HCT116 (cell line): ENCODE measurements around the gene OLFML1. TPM values are rescaled to one million over a fixed set of nuclear protein-coding genes. Genes with fewer than 3 reads are reported as not detected.

ENCODE experiments used
- ATAC-seq: fragments of 200-7000 bp; cut with Tn5 transposase; 2 replicates; pipeline ENCODE4 v1.9.1; 2020; ENCODE audit warnings: mild to moderate bottlenecking, moderate library complexity
- BruUV-seq: library from RNA; stranded (reverse); fragments of 400-500 nt; replicated peaks from 2 replicates; lab custom pipeline; 2021; lab: Mats Ljungman, UMichigan
- CTCF ChIA-PET: fragments of 300-600 bp; sonication (Branson Sonifier 250); formaldehyde crosslinking; loops from one replicate; lab custom pipeline; 2021; ENCODE audit warnings: antibody characterized with exemption; lab: Charles Lee
- POLR2A ChIA-PET: fragments of 300-600, 350-600 bp; sonication (Branson Sonifier 250); formaldehyde crosslinking; loops from one replicate; lab custom pipeline; 2021; ENCODE audit warnings: antibody characterized with exemption; lab: Charles Lee
- RAD21 ChIA-PET, 2 experiments: fragments of 300-600 bp; sonication (Branson Sonifier 250); formaldehyde crosslinking; loops; one replicate each; lab custom pipeline; 2023; ENCODE audit warnings: low total read pairs in 2 of 2; ENCODE audit not compliant: uncharacterized antibody in 2 of 2, unreplicated experiment in 2 of 2, low non-redundant PET in 1 of 2; lab: Charles Lee
- DNase-seq: peaks from one replicate; pipeline ENCODE4 v3.0.0-alpha.2; 2010; ENCODE audit warnings: low read depth, low spot score
- H2AFZ ChIP-seq: fragments of 200-600 bp; shearing (Covaris generic), sonication (generic); 2 replicates; pipeline ENCODE4 v1.6.1; 2017; ENCODE audit warnings: low read depth, mixed run types, mixed read lengths, antibody characterized with exemption, low read length; ENCODE audit not compliant: poor library complexity, severe bottlenecking
- H3K27ac ChIP-seq: 2 replicates; pipeline ENCODE4 v1.5.1; 2012; ENCODE audit warnings: low read depth, low read length
- H3K27me3 ChIP-seq: fragments of 200-600 bp; sonication (generic); 2 replicates; pipeline ENCODE4 v1.6.1; 2016; ENCODE audit warnings: mixed run types, low read length, mixed read lengths; ENCODE audit not compliant: insufficient read depth
- H3K36me3 ChIP-seq, 2 experiments: fragments of 200-500 bp in 1 of 2; fragments of 200-600 bp in 1 of 2; sonication (Bioruptor generic) in 1 of 2; sonication (generic) in 1 of 2; 2 replicates each; pipeline versions ENCODE4 v1.5.1 to v1.6.1; 2014 to 2016; ENCODE audit warnings: low read length in 2 of 2, inconsistent platforms in 1 of 2, mixed read lengths in 1 of 2, mixed run types in 1 of 2; ENCODE audit not compliant: insufficient read depth in 2 of 2, control insufficient read depth in 1 of 2
- H3K4me1 ChIP-seq, 2 experiments: fragments of 200-600 bp in 1 of 2; sonication (generic) in 1 of 2; 2 replicates each; pipeline versions ENCODE4 v1.5.1 to v1.6.1; 2012 to 2017; ENCODE audit warnings: low read length in 2 of 2, inconsistent platforms in 1 of 2, mild to moderate bottlenecking in 1 of 2, mixed read lengths in 1 of 2, mixed run types in 1 of 2, moderate library complexity in 1 of 2; ENCODE audit not compliant: insufficient read depth in 2 of 2, control insufficient read depth in 1 of 2
- H3K4me2 ChIP-seq: fragments of 200-600 bp; sonication (generic); 2 replicates; pipeline ENCODE4 v1.6.1; 2017; ENCODE audit warnings: mixed run types, low read length, mixed read lengths
- H3K4me3 ChIP-seq, 2 experiments: fragments of 200-600 bp in 1 of 2; sonication (generic) in 1 of 2; replicated peaks in 1 of 2; 2 replicates each; pipeline ENCODE4 v1.5.1; 2011 to 2016; ENCODE audit warnings: low read length in 2 of 2, control low read depth in 1 of 2, low read depth in 1 of 2, mild to moderate bottlenecking in 1 of 2, mixed read lengths in 1 of 2, mixed run types in 1 of 2
- H3K79me2 ChIP-seq: fragments of 200-600 bp; sonication (generic); 2 replicates; pipeline ENCODE4 v1.6.1; 2017; ENCODE audit warnings: mild to moderate bottlenecking, mixed run types, low read length, moderate library complexity, mixed read lengths; ENCODE audit not compliant: insufficient read depth
- H3K9ac ChIP-seq: fragments of 200-600 bp; sonication (generic); 2 replicates; pipeline ENCODE4 v1.6.1; 2016; ENCODE audit warnings: low read length, mixed read lengths
- H3K9me2 ChIP-seq: fragments of 200-600 bp; sonication (generic), shearing (Covaris generic); 2 replicates; pipeline ENCODE4 v1.6.1; 2017; ENCODE audit warnings: mixed run types, mild to moderate bottlenecking, moderate library complexity; ENCODE audit not compliant: insufficient read depth
- H3K9me3 ChIP-seq, 2 experiments: fragments of 200-500 bp in 1 of 2; fragments of 200-600 bp in 1 of 2; sonication (Bioruptor generic) in 1 of 2; sonication (generic) in 1 of 2; 2 replicates each; pipeline ENCODE4 v1.6.1; 2014 to 2017; ENCODE audit warnings: low read length in 2 of 2, mixed read lengths in 2 of 2, inconsistent platforms in 1 of 2, low read depth in 1 of 2, mild to moderate bottlenecking in 1 of 2, mixed run types in 1 of 2, moderate library complexity in 1 of 2; ENCODE audit not compliant: control insufficient read depth in 1 of 2, insufficient read depth in 1 of 2
- H4K20me1 ChIP-seq: fragments of 200-600 bp; sonication (generic), shearing (Covaris generic); 2 replicates; pipeline ENCODE4 v1.6.1; 2017; ENCODE audit warnings: mixed run types, mild to moderate bottlenecking, moderate library complexity; ENCODE audit not compliant: insufficient read depth
- ATF3 ChIP-seq: IDR thresholded peaks from 2 replicates; pipeline ENCODE4 v1.6.1; 2012
- CBX3 ChIP-seq: IDR thresholded peaks from 2 replicates; pipeline ENCODE4 v1.6.1; 2012; ENCODE audit warnings: low read depth
- CEBPB ChIP-seq: IDR thresholded peaks from 2 replicates; pipeline ENCODE4 v1.6.1; 2012; ENCODE audit warnings: low read depth
- EGR1 ChIP-seq: IDR thresholded peaks from 2 replicates; pipeline ENCODE4 v1.6.1; 2012; ENCODE audit warnings: low read depth
- FOSL1 ChIP-seq: IDR thresholded peaks from 2 replicates; pipeline ENCODE4 v1.6.1; 2012; ENCODE audit warnings: low read depth
- MAX ChIP-seq: IDR thresholded peaks from 2 replicates; pipeline ENCODE4 v1.6.1; 2012
- POLR2A ChIP-seq: IDR thresholded peaks from 2 replicates; pipeline ENCODE4 v1.7.0; 2011; ENCODE audit warnings: borderline replicate concordance; ENCODE audit not compliant: insufficient read depth, insufficient read length; ENCODE audit errors: extremely low read depth
- POLR2AphosphoS5 ChIP-seq: IDR thresholded peaks from 2 replicates; pipeline ENCODE4 v1.6.1; 2011; ENCODE audit warnings: mild to moderate bottlenecking, low read depth, low read length, moderate library complexity
- RAD21 ChIP-seq: IDR thresholded peaks from 2 replicates; pipeline ENCODE4 v1.6.1; 2012; ENCODE audit warnings: low read depth, mild to moderate bottlenecking
- REST ChIP-seq: IDR thresholded peaks from 2 replicates; pipeline ENCODE4 v1.6.1; 2012; ENCODE audit warnings: low read depth
- SIN3A ChIP-seq: IDR thresholded peaks from 2 replicates; pipeline ENCODE4 v1.6.1; 2012; ENCODE audit warnings: low read depth
- SRF ChIP-seq: IDR thresholded peaks from 2 replicates; pipeline ENCODE4 v1.6.1; 2012; ENCODE audit warnings: low read depth
- YY1 ChIP-seq: IDR thresholded peaks from 2 replicates; pipeline ENCODE4 v1.6.1; 2011; ENCODE audit warnings: low read length, low read depth, moderate library complexity, mild to moderate bottlenecking; ENCODE audit not compliant: insufficient replicate concordance; ENCODE audit errors: extremely low read depth
- ZBTB33 ChIP-seq: IDR thresholded peaks from 2 replicates; pipeline ENCODE4 v1.6.1; 2011; ENCODE audit warnings: mild to moderate bottlenecking, low read length, moderate library complexity; ENCODE audit not compliant: insufficient replicate concordance; ENCODE audit errors: extremely low read depth
- ZFX ChIP-seq: fragments of 450-650 bp; IDR thresholded peaks from 2 replicates; pipeline ENCODE4 v1.6.1; 2017
- ZNF274 ChIP-seq: fragments of 200-500 bp; sonication (Bioruptor generic); IDR thresholded peaks from 2 replicates; pipeline ENCODE4 v1.6.1; 2014; ENCODE audit warnings: mild to moderate bottlenecking, low read depth, low read length, inconsistent platforms
- intact Hi-C: fragments of 100-400 bp; cut with micrococcal nuclease; formaldehyde crosslinking; loops from 2 replicates; pipeline ENCODE4 v1.10.0; 2022
- total RNA-seq: library from RNA; stranded (reverse); gene quantifications from one replicate; pipeline ENCODE4 v1.2.1, GENCODE V29; 2021; ENCODE audit not compliant: unreplicated experiment

Gene OLFML1
- total RNA-seq, 1 experiment from 2014 or later: not detected

GRCh38 chr11:7544021-7544420, 58.7 kb downstream of the OLFML1 start:
- Histone ChIP-seq H3K36me3 (no peaks in the 10 kb centered on the region), H2AFZ (no peak overlapping the region), H3K27ac (no peak overlapping the region), H3K27me3 (no peaks in the 10 kb centered on the region), H3K9me3 (no peaks in the 10 kb centered on the region), H3K9ac (no peak overlapping the region), H3K4me1 (no peaks in the 10 kb centered on the region), H3K9me2 (no peaks in the 10 kb centered on the region), H3K4me2 (no peak overlapping the region), H4K20me1 (no peaks in the 10 kb centered on the region), H3K4me3 (no peak overlapping the region), H3K79me2 (no peaks in the 10 kb centered on the region)
- ChIA-PET POLR2A (no interaction called here), CTCF (no interaction called here), RAD21 (no interaction called here)
- DNase-seq: no peak
- ATAC-seq: no peak
- TF ChIP-seq POLR2AphosphoS5 (no peak), MAX (no peak), EGR1 (no peak), REST (no peak), ATF3 (no peak)
- intact Hi-C loops: no loop called here
- no TSS peak for BruUV-seq

- Histone ChIP-seq H3K79me2 (no peaks in the 10 kb centered on the region), H4K20me1 (no peaks in the 10 kb centered on the region), H3K9me3 (no peaks in the 10 kb centered on the region), H3K27me3 (no peaks in the 10 kb centered on the region), H3K4me1 (no peaks in the 10 kb centered on the region), H3K9me2 (no peaks in the 10 kb centered on the region), H3K4me2 (no peak overlapping the region), H3K36me3 (no peaks in the 10 kb centered on the region), H3K9ac (no peak overlapping the region), H3K27ac (no peak overlapping the region), H2AFZ (no peak overlapping the region), H3K4me3 (no peak overlapping the region)
- DNase-seq (no peak), ATAC-seq (no peak)
- CTCF ChIA-PET: no interaction called here
- RAD21 ChIA-PET: no interaction called here
- POLR2A ChIA-PET: no interaction called here
- intact Hi-C loops: no loop called here
- no TSS peak for BruUV-seq
- no peak for TF ChIP-seq ZBTB33
- no peak for TF ChIP-seq POLR2AphosphoS5
- TF ChIP-seq MAX: no peak
- no peak for TF ChIP-seq ZNF274
- TF ChIP-seq CEBPB: no peak
- no peak for TF ChIP-seq FOSL1
- TF ChIP-seq SIN3A: no peak
- TF ChIP-seq POLR2A: no peak
- TF ChIP-seq CBX3: no peak
- TF ChIP-seq RAD21: no peak
- TF ChIP-seq YY1: no peak
- no peak for TF ChIP-seq SRF
- TF ChIP-seq EGR1: no peak
- TF ChIP-seq ZFX: no peak
Measured at GRCh38 chr11:7545611-7546010, 60.3 kb downstream of the OLFML1 start.
